GM19395 (cell line): ENCODE data around the gene BEAN1.

Experiments used
- ATAC-seq: cut with Tn5 transposase; IDR thresholded peaks from one replicate; pipeline ENCODE4 v1.9.1; 2021; ENCODE audit warnings: mild to moderate bottlenecking, moderate library complexity; ENCODE audit not compliant: unreplicated experiment

Gene BEAN1

DNA sequence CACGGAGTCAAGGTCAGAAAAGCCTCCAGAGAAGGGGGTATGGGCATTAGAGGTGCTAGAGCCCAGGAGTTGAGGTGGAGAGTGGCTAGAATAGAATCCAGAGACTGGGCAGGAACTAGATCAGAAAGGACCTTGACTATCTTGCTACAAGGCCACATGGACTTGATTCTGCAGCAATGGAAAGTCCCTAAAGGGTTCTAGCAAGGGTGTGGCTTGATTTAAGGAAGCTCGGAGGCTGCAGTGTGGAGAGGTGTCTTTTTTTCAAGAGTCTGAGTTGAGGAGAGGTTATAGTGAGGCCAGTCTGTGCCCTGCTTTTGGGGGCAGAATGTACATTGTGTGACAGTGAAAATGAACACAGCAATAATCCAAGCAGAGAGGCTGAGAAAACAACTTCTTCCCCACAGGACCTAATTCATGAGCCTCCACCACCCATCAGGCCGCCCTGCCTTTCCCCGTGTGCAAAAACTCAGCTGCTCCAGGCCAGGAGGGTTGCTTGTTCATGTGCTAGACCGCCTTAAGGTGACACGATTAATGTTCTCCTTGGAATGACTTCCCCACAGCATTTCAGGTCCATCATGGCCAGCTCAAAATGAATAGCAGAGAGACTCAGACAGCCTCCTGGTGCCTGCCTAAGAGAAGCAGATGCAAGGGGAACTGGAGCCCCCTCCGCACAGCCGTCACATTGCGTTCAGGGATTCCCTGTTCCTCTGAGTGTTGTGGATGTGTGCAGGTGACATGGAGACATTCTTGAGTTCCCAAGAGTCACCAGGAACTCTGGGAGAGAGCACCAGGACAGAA lies 8.7 kb upstream of the BEAN1 start:
- no peak for ATAC-seq

DNA sequence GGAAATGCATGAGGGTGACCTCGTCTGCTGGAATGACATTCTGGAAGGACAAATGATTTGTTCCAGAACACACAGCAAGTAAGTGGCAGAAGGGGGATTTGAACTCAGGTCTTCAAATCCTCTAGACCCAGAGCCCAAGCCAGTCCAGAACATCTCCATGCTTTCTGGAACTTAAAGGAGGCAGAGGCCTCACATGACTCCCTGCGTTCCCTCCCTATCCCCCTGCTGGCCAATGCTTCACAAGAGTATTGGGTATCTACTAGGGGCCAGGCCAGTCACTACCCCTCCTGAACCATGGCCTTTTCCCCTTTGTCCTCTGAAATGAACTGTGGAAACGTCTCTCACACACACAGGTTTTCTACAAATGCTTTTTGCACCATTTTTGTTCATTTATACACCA lies 7.6 kb upstream of the BEAN1 start:
- ATAC-seq, result no peak

DNA sequence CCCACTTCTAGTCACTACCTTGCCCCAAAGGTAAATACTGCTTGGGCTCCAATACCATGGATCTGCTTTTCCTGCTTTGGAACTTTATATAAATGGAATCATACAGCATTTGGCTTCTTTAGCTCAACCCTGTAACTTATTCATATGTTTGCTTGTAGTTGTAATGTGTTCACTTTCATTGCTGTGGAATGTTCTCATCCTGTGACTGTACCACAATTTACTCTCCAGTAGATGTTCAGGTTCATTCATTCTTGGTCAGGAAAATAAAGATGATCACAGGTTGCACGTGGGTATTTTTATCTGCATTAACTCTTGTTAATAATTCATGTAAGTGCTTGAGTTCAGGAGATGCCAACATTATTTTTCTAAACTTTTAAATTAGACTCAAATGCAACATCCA lies 6.7 kb upstream of the BEAN1 start:
- no peak for ATAC-seq

DNA sequence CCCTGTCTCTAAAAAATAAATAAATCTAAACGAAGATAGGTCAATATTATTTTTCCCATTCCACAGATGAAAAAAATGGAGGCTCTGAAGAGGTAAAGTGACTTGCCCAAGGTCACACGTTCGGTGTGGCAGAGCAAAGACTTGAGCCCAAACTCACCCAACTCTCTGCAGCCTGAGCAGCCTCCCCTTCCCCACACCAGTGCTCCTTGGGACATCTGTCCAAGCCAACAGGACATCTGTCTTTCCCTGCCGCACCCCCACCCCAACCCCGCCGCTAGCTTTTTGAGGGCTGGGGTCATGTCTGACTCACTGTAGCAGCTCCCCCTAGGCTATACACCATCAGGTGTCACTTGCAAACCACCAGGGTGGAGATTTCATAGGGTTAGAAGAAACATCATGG lies 5.2 kb upstream of the BEAN1 start:
- no peak for ATAC-seq

DNA sequence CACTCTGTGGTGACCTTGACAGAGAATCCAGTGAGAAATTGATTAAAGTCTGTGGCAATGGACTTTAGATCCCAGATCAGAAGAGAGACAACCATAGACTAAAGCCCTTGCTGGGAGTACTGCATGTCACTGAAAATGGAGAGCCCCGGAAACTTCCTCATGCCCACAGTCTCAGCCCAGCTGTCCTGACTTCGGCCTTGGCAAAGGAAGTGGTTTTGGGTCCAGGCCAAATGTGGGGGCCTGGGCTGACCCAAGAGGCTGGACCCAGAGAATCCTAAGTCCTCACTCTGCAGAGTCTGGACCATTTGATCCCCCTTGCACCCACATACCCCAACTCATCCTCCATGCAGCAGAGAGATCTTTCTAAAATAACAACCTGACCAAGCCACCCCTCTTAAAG lies 4.7 kb upstream of the BEAN1 start:
- ATAC-seq, result no peak

DNA sequence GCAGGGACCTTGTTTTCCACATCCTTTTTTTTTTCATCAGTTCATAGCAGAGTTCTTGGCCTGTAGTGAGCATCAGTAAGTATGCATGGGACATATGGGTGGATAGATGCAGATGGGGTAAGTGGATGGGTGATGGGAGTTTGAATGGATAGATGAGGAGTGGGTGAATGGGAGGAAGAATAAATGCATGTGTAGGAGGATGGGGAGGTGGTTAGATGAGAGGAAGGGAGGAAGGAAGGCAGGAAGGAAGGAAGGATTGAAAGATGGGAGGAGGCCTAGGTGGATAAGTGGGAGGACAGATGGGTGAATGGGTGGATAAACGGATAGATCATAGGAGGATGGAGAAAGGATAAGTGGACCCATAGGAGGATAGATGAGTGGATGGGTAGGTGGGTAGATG lies 3.9 kb upstream of the BEAN1 start:
- ATAC-seq, result no peak

DNA sequence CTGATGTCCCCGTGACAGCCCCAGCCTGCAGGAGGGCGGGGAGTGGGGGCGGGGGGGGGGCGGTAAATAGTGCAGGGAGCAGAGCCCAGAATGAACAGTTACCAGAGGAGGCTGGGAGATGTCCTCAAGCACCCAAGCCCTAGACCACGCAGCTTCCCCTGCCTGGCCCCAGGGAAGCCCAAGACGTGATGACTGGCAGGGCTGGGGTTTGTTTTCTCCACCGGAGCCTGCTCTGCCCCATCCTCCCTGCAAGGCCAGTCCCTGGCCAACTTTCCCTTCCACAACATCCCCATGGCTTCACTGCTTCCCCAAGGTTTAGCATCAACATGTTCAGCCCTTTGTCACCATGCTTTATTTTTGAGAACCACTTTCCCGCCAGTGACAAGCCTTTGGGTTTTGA lies 1.4 kb upstream of the BEAN1 start:
- ATAC-seq, result no peak

DNA sequence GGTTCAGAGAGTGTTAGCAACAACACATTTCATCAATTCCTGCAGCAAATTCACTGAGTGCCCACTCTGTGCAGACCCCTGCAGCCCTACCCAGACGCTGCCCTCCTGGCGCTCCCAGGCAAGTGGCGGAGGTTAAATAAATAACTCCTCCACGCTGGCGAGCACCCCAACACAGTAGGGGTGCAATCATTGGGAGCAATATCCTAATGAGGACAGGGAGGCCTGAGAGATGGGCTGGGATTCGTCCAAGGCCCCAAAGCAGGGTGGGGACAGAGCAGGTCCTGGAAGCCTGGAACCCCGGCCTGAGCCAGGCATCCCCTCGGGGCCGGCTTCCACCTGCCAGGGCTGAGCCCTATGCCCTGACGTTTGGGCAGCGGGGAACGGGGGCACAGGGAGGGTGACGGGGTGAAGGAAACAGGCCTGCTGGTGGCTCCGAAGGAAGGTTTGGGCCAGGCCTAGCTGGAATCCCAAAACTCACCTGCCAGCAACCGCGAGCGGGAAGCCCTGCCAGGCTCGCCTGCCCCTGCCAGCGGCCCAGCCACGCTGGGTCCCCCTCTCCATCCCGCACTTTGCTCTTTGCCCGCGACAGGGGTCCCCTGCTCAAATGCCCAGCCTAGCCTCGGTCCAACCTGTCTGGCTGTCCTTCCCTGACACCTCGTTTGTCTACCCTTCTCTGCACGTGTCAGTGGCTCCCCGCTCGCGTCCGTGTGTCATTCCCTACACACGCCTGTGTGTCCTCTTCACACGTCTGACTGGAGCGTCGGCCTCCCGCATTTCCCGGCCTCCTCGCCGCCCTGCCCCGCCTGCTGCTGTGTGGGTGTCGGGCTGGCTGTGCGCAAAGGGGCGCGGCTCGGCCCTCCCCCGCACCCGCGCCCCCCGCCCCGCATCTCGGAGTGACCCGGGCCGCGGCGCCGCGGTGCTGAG lies 721 bp upstream of the BEAN1 start:
- no peak for ATAC-seq

DNA sequence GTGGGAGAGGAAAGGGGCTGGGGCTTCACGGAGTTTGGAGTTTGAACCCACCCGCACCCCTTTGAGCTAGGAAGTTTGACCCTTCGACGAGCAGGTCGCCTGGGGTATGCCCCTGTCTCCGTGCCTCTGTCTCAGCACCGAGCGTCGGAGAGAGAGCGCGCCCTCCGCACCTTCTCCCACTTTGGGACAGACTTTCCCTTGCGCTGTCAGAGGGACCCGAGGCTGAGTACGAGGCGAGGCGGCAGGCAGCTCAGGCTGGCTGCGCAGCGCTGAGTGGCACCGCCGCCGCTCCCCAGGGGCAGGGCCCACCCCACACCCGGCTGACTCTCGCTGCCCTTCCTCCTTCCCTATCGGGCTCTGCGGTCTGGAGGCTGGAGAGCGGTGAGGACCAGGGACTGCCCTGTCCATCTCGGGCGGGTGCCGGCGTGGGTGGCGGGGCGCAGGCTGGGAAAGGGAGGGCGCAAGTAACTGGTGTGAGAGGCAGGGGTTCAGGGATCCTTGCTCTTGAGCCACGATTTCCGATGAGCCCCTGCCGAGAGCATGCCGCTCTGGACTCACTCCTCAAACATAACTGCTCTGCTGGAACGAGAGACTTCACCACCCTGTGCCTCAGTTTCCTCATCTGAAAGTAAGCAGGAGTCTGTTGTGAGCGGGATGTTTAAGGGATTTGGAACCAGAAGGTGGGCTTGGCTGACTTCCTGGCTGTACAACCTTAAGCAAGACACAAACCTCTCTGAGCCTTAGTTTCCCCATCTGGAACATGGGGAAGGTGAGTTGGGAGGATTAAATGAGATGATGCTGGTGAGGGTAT lies 981 bp downstream of the BEAN1 start:
- ATAC-seq, result no peak

DNA sequence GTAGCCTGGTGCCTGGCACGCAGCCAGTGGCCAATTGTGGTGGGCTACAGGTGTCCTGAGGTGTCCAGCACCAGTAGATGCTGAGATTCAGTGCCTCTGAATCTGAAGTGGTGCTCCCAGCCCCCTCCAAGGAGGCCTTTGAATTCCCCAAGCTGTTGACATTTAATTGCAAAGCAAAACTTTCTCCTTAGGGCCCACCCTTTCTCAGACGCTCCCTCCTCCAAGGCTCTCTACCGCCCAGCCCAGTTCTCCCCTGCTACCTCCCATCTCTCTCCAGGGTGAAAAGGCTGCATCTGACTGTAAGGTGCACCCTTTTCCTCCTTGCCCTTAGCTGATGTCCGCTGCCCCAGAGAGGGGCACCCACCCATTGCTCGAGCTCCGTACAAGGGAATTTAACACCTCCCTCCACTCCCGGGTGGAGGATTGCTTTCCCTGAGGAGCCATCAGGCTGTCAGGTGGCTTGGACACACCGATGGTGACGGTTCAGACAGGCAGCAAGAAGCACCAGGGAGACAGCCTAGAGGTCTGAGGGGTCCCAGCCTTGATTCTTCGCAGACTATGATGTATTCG lies 1.7 kb downstream of the BEAN1 start:
- ATAC-seq, result no peak

DNA sequence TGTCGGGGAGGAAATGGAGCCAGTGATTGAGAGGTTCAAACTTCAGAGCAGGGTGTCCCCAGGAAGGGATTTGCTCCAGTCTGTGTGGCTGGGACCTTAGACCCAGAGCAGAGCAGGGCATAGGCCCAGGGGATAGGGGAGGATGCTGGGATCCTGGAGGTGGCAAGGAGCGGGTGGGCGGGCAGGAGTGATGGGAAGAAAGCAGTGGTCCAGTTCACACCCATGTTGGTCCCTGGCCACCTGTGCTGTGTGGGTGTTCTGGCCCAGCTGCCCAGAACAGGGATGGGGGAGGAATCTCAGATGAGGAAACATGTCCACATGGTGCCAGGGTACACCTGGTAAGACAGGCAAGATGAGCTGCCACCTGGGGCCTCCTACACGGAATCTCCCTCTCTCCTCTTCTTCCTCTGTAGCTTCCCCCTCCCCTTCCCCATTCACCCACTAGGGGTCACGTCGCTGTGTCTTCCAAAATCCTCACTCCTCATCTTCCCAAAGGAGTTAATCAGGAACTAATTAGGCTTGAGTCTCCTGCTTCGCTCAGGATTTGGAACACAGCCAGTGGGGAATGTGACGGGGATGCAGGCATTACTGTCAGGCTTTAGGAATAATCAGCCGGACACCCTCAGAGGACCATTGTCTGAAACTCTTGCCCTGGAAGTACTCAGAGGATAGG lies 2.3 kb downstream of the BEAN1 start:
- no peak for ATAC-seq

DNA sequence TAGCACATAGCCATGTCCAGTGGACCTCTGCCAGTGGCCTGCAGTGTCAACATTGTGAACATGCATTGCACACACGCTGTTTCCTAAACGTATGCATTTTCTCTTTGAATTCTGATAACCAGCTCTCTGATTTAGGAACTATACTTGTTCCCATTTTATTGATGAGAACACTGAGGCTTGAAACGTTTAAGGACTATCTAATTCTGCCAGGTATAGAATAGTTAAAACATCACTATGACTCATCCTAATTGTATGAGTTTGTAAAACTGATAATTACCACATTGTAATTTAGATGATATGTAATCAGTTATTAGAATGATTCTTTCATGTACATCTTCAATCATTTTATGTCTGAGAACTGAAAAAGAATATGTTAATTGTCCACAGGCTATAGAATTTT lies 3.1 kb downstream of the BEAN1 start:
- no peak for ATAC-seq

DNA sequence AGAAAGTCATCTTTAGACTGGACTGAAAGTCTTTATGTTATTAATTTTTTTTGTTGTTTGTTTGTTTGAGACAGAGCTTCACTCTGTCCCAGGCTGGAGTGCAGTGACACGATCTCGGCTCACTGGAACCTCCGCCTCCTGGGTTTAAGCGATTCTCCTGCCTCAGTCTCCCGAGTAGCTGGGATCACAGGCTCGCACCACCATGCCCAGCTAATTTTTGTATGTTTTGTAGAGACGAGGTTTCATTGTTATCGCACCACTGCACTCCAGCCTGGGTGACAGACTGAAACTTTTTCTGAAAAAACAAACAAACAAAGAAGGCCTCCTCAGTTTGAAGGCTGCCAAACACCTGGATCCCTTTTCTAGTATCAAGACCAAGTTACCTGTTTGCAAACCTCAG lies 4.7 kb downstream of the BEAN1 start:
- no peak for ATAC-seq

DNA sequence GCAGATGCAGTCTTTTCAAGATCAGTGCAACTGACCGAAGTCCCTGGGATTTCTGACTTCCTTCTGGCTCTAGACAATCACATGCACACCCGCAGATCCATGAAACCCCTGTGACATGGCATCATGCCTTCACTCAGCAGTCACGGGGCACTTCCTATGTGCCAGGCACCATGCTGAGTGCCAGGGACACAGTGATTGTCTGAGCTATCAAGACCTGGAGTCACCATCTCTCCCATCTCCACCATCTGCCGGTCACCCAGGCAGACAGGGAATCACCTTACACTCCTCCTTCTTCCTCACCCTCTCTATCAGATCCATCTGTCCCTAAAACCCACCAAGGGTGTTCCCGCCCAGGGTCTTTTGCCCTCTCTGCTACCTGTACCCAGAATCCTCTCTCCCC lies 5.3 kb downstream of the BEAN1 start:
- no peak for ATAC-seq

DNA sequence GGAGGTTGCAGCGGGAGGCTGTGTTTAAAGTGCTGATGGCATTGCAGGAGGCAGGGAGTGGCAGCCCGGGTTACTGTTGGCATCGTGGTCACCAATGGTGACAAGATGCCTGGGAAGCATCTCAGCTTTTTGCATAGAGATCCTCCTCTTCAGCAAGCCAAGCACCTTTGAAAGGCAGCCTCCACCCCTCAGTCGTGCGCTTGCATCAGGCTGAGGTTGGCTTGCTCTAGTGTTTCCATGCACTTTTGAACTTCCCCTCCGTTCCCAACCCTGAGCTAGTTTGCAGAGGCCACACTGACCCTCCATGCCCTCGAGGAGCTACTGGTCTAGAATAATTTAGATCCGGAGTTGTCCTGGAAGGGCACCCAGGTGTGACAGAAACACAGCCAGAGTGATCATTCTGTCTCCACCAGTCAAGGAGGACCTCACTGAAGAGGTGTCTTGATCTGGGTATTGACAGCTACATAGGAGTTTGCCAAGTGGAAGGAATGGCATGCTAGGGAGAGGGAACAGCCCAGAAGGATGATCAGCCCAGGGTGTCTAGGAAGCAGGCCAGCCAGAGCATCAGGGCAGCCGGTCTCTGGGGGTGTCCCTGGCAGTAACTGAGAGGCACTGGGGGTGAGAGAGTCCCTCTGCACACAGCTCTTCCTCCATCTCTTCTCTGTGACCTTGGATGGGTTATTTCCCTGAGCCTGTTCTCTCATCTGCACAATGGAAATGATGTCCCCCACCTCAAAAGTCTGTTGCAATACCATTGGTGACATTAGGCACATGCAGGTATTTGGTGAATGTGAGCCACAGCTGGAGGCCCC lies 7.7 kb downstream of the BEAN1 start:
- no peak for ATAC-seq

DNA sequence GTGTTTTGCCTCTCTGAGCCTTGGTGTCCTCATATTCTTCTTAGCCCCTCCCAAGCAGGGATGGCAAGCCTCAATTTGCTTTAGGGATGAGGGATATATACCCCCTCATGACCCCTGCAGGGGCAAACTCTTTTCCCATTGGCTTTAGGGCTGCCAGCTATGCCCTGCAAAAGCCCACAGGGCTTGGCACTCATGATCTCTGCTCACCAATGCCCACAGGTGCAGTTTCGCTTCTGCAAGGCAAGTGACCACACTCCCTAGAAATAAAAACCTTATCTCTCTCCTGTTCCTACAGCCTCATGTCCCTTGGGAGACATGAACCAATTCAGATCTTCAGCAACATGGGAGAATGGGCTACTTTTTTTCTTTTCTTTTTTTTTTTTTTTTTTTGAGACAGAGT lies 8.8 kb downstream of the BEAN1 start:
- no peak for ATAC-seq

DNA sequence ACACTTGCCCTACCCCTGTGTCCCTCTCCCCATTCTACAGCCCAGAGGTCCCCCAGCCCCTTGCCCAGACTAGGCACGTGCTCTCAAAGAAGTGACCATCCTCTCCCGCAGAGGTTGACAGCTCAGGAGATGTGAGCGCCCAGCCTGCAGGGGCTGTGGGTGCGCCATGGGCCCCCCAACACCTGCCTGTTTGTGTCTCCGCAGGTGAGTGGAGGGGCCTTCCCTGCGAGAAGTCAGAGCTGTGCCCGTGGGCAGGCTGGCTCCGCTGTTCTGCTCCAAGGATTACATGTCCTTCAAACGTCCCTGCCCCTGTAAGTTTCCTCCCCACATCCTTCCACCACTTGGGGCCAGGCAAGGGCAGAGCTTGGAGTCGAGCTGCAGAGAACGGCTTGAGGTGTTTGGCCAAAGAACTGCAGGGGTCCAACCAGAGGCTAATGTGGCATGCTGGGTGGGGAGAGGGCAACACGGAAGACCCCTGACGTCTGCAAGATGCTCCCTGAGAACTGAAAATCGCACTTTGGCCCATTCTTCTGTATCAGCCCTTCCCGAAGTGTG lies 10.4 kb downstream of the BEAN1 start:
- no peak for ATAC-seq

DNA sequence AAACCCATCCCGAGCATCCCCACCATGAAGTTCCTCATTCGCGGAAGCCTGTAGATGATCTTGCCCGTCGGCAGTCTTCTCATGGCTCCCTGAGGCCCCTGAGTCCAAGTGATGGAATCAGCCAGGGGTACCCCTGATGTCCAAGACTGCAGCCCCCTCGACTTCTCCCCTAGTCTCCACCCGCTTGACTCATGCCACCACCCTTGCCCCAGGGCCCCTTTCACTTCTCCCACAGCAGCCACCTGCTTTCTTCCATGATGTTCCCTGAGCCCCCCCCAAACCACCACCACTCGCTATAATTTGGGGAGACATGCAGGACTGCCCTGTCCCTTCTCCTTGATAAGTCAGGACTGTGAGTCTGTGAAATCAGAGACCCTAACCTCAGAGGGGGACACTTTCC lies 11.4 kb downstream of the BEAN1 start:
- ATAC-seq, result no peak

DNA sequence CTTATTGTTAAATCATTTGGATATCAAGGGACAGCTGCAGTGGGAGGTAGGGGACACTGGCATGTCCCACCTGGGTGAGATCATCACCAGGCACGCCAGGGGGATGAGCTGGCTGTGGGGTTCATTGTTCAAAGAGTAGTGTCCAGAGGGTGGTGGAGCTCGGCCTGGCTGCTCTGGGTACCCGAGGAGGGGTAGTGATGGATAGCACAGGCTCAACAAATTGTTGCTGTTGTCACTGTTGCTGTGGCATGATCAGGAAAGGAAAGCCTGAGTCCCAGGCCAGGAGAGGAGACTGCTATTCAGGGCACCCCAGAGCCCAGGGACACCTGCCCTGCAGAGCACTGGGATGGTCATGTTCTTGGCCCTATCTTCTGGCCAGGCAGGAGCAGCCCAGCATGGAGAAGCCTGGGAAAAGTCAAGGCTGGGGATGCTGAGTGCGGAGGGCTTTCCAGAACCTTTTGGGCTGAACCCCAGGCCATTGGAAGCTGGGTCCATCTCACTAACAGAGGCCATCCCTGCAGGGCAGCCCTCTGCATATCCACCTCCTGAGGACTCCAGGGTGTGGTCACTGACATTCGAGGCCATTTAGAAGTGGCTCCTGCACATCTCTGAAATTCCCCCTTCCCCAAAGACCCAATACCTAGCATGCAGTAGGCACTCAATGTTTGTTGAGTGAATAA lies 12.1 kb downstream of the BEAN1 start:
- no peak for ATAC-seq
